ENCODE results near the gene ZNF215.

The ZNF215 gene

DNA sequence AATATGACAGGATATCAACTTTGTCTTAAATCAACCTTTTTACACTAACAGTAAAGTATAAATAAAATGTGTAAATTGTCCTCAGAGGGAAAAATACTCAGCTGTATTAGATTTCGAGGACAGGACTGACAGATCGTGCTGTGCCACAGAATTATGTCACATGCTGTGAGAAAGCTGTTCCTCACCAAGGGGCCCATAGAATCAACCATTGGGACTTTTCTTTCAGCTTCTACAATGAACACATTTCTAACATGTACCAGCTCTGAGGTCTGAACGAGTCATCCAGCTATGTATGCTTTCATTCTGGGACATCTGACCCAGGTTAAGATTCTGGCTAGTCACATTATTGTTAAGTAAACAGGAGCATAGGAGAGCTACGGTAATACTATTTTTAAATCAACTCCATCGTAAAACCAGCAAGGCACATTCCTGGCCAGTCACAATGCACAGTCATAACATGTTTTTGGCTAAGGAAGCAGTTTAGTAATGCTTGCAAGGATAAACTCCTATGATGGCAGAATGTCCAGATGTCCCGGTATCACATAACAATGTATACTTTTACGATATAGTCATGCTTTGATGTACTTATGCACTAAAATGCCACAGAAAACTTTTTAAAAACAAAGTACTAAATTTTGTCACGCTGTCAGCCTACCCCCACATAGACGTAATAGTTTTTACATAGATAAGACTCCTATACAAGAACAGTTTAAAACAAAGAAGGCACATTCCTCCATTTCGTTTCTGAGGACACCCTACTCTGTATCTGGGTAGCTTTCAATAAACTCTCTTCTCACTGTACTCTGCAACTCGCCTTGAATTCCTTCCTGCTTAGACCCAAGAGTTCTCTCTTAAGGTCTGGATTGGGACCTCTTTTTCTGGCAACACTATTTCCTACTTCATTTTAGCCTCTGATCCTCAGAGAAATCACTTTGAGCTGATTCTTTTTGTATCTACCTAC, 66.5 kb downstream of the ZNF215 start:
- peak; percentile 71 for DNase-seq (ENCODE audit: low read depth)
- no peak overlapping the region for H3K4me3 ChIP-seq (ENCODE audit: low read length)
- TF ChIP-seq, protein P1, sequence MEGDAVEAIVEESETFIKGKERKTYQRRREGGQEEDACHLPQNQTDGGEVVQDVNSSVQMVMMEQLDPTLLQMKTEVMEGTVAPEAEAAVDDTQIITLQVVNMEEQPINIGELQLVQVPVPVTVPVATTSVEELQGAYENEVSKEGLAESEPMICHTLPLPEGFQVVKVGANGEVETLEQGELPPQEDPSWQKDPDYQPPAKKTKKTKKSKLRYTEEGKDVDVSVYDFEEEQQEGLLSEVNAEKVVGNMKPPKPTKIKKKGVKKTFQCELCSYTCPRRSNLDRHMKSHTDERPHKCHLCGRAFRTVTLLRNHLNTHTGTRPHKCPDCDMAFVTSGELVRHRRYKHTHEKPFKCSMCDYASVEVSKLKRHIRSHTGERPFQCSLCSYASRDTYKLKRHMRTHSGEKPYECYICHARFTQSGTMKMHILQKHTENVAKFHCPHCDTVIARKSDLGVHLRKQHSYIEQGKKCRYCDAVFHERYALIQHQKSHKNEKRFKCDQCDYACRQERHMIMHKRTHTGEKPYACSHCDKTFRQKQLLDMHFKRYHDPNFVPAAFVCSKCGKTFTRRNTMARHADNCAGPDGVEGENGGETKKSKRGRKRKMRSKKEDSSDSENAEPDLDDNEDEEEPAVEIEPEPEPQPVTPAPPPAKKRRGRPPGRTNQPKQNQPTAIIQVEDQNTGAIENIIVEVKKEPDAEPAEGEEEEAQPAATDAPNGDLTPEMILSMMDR (IDR thresholded peaks at IDR 0.05; ENCODE audit: insufficient read depth, low read depth, low read length, missing control alignments) = no peak

DNA sequence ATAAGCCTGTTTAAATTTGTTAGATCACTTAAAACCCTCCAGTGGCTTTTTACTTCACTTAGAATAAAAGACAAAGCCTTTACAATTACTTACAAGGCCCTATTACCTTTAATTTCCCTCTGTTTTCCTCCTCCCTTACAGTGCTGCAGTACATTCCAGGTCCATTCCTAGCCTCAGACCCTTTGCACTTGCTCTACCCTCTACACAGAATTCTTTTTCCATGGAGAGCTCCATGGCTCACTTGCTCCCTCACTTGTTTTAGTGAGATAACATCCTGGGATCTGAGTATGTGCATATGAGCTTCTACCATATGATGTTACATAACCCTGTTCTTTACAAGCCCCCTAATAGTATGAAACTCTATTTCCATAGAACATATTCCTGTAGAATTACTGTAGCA, 69.5 kb downstream of the ZNF215 start:
- no peak overlapping the region for H3K4me3 ChIP-seq (ENCODE audit: low read length)
- TF ChIP-seq, protein P1 (IDR thresholded peaks at IDR 0.05; ENCODE audit: insufficient read depth, low read depth, low read length, missing control alignments) = no peak
- DNase-seq (ENCODE audit: low read depth) = no peak

DNA sequence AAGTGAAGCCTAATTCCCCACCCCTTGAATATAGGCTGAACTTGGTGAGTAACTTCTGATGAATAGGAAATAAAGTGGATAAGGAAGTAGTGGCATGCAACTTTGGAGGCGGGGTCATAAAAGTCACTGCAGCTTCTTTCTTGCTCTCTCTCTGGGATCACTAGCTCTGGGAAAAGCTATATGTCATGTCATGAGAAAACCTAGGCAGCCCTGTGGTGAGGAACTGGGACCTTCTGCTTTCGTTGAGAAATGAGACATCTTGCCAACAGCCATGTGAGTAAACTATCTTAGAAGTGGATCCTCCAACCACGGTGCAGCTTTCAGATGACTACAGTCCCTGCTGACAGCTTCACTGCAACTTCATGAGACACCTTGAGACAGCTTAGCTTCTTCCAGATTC, 78.3 kb downstream of the ZNF215 start:
- TF ChIP-seq, protein P1 (IDR thresholded peaks at IDR 0.05; ENCODE audit: insufficient read depth, low read depth, low read length, missing control alignments) = no peak
- DNase-seq (ENCODE audit: low read depth) = peak; percentile 78
- no peak overlapping the region for H3K4me3 ChIP-seq (ENCODE audit: low read length)

Measured in epithelial cell of esophagus (primary cell).